ENCODE measurements around the gene TESK2. TPM values are rescaled to one million over a fixed set of nuclear protein-coding genes. Genes with fewer than 3 reads are reported as not detected.

Gene TESK2
- total and polyA plus RNA-seq, 2 of the 8 experiments (the other 6 are each of a cell fraction or from before 2014, with no cell fraction given) = 10.8 to 12.6 TPM

- Histone ChIP-seq H3K79me1 (ENCODE audit: low read depth, low read length) (no peaks in the 10 kb centered on the region), H2BK20ac (ENCODE audit: low read length) (no peak overlapping the region), H3K9ac (replicated peaks in 1 of 4; ENCODE audit: extremely low read depth in 1 of 4, low read depth in 3 of 4, low read length in 3 of 4) (no peak overlapping the region), H3K9me3 (ENCODE audit: insufficient read depth in 2 of 2, low read depth in 1 of 2, low read length in 1 of 2) (no peaks in the 10 kb centered on the region), H2BK120ac (replicated peaks; ENCODE audit: low read depth, low read length) (no peak overlapping the region), H3K56ac (replicated peaks; ENCODE audit: insufficient read length, low read depth, low read length) (no peak overlapping the region), H3K36me3 (ENCODE audit: control insufficient read depth in 2 of 4, insufficient read depth in 4 of 4, low read length in 3 of 4) (peaks cover 0 to 4% (median 0%) of the 10 kb centered on the region in 4 experiments; a peak in 4 of 8 replicates), H3K4me2 (ENCODE audit: insufficient read depth in 1 of 2, low read depth in 2 of 2, low read length in 2 of 2) (no peak overlapping the region), H3K4me3 (ENCODE audit: extremely low read depth in 1 of 4, insufficient read depth in 2 of 4, low read depth in 3 of 4, low read length in 4 of 4) (no peak overlapping the region), H2BK15ac (ENCODE audit: low read length) (no peak overlapping the region), H2AK5ac (ENCODE audit: low read depth, low read length) (no peak overlapping the region), H2BK5ac (ENCODE audit: low read depth, low read length) (no peak overlapping the region), H3K23me2 (ENCODE audit: low read depth, low read length) (peaks cover 4% of the 10 kb centered on the region), H4K5ac (ENCODE audit: insufficient read length, low read depth, low read length) (no peak overlapping the region), H3K79me2 (ENCODE audit: control insufficient read depth in 1 of 2, insufficient read depth in 2 of 2, low read length in 2 of 2) (peaks cover 0 to 13% of the 10 kb centered on the region in 2 experiments; a peak in 2 of 4 replicates), H2BK12ac (ENCODE audit: low read depth, low read length) (no peak overlapping the region), H3K4me1 (replicated peaks in 1 of 4; ENCODE audit: control insufficient read depth in 3 of 4, insufficient read depth in 4 of 4, low read length in 3 of 4) (peaks cover 0 to 10% (median 3%) of the 10 kb centered on the region in 4 experiments; a peak in 6 of 7 replicates), H3K23ac (ENCODE audit: insufficient read length) (no peak overlapping the region), H4K8ac (ENCODE audit: extremely low read depth, insufficient read depth, low read length) (no peak overlapping the region), H4K20me1 (replicated peaks in 1 of 2; ENCODE audit: control insufficient read depth in 1 of 2, insufficient read depth in 2 of 2, low read length in 2 of 2) (peaks cover 0 to 6% of the 10 kb centered on the region in 2 experiments), H3K27me3 (replicated peaks in 1 of 4; ENCODE audit: control insufficient read depth in 3 of 4, extremely low read depth in 1 of 4, insufficient read depth in 3 of 4, low read length in 3 of 4) (no peaks in the 10 kb centered on the region), H4K91ac (replicated peaks; ENCODE audit: insufficient read length, low read length) (no peak overlapping the region), H2AFZ (ENCODE audit: low read length) (no peak overlapping the region), H3K18ac (ENCODE audit: extremely low read depth, low read length) (no peak overlapping the region), H3K4ac (replicated peaks; ENCODE audit: insufficient read length, low read depth, low read length) (no peak overlapping the region), H3K27ac (ENCODE audit: low read depth, low read length) (no peak overlapping the region), H3K14ac (ENCODE audit: insufficient read length) (no peak overlapping the region)
- DNase-seq (ENCODE audit: low read depth in 1 of 2, low spot score in 2 of 2) (no peak), FAIRE-seq (no peak)
- WGBS, 2 experiments (ENCODE audit: extremely low coverage in 1 of 2, insufficient coverage in 1 of 2, insufficient read length in 1 of 2, insufficient replicate concordance in 2 of 2, low coverage in 1 of 2, low lambda C conversion rate in 2 of 2, missing lambda C conversion rate in 1 of 2) = 95% methylated on average over 13 of the region's 14 CpGs; no CpG with 5 or more reads in 1 of the 2 experiments
- ChIA-PET POLR2A (ENCODE audit: partially characterized antibody) (interaction anchor here (1.1 to 16.2 kb wide), 6 partner anchors 8 to 163 kb away, joined by 4 to 429 read pairs (median 5); partner anchors contain the start of genes AKR1A1 and PRDX1), CTCF (ENCODE audit: partially characterized antibody) (interaction anchor here (1.2 kb wide), 1 partner anchor 9 kb away, joined by 5 read pairs; no protein-coding TSS in a partner anchor)
- TF ChIP-seq SP4 (IDR thresholded peaks at IDR 0.05; ENCODE audit: low read length) = no peak
- no peak for TF ChIP-seq YY1 (IDR thresholded peaks at IDR 0.05; ENCODE audit: low read depth, low read length)
- TF ChIP-seq MAFK (IDR thresholded peaks at IDR 0.05; ENCODE audit: low read depth, low read length) = no peak
- TF ChIP-seq KDM5A (IDR thresholded peaks at IDR 0.05; ENCODE audit: low read length) = no peak
- TF ChIP-seq RAD21 (IDR thresholded peaks at IDR 0.05 in 1 of 2, conservative IDR thresholded peaks at IDR 0.05 in 1 of 2; ENCODE audit: low read depth in 2 of 2, low read length in 2 of 2) = no peak
- TF ChIP-seq HDAC2 (IDR thresholded peaks at IDR 0.05; ENCODE audit: borderline replicate concordance in 1 of 2, low read depth in 2 of 2, low read length in 2 of 2) = no peak
- TF ChIP-seq, protein P1, sequence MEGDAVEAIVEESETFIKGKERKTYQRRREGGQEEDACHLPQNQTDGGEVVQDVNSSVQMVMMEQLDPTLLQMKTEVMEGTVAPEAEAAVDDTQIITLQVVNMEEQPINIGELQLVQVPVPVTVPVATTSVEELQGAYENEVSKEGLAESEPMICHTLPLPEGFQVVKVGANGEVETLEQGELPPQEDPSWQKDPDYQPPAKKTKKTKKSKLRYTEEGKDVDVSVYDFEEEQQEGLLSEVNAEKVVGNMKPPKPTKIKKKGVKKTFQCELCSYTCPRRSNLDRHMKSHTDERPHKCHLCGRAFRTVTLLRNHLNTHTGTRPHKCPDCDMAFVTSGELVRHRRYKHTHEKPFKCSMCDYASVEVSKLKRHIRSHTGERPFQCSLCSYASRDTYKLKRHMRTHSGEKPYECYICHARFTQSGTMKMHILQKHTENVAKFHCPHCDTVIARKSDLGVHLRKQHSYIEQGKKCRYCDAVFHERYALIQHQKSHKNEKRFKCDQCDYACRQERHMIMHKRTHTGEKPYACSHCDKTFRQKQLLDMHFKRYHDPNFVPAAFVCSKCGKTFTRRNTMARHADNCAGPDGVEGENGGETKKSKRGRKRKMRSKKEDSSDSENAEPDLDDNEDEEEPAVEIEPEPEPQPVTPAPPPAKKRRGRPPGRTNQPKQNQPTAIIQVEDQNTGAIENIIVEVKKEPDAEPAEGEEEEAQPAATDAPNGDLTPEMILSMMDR (IDR thresholded peaks at IDR 0.05; ENCODE audit: control extremely low read depth in 1 of 3, insufficient read depth in 1 of 3, low read depth in 1 of 3, low read length in 3 of 3) = no peak
- TF ChIP-seq ZNF274 (IDR thresholded peaks at IDR 0.05; ENCODE audit: borderline replicate concordance, extremely low read depth, low read length) = no peak
These were observed 12.7 kb upstream of the TESK2 start for GRCh38 chr1:45503462-45504360.
